Hematopoietic multipotent progenitor cell treated with erythropoietin and hydrocortisone succinate and interleukin-3 and kit ligand, for 4 days (in vitro differentiated cells): ENCODE results near the gene ENTHD1.

Experiments used
- DNase-seq: peaks from one replicate; pipeline ENCODE4 v3.0.0-alpha.2; 2015

ENTHD1 gene, protein sequence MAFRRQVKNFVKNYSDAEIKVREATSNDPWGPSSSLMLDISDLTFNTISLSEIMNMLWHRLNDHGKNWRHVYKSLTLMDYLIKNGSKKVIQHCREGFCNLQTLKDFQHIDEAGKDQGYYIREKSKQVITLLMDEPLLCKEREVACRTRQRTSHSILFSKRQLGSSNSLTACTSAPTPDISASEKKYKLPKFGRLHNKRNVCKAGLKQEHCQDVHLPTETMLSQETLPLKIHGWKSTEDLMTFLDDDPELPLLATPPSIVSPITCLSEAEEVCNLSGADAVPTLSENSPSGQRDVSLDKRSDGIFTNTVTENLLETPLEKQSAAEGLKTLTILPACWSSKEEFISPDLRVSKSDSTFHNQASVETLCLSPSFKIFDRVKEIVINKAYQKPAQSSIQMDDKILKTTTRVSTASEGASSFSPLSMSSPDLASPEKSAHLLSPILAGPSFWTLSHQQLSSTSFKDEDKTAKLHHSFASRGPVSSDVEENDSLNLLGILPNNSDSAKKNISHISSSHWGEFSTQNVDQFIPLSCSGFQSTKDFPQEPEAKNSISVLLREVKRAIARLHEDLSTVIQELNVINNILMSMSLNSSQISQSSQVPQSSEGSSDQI

DNA sequence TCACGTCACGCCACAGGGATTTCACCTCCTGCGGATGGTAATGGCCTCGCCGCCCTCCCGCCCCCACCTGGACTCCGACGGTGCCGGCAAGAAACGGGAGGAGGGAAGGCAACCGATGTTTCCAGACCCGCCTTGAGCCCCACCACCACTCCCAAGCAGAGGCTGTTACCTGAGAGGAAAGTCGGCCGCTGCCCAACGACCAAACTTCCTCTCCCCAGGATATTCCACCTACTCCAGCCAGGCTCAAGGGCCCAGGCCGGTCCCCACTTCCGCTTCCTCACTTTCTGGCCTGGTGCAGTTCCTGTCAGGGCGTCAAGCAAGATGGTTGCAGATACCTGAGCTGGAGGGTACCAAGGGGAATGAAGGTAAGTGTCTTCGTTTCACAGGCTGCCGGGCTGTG, at the start of gene ENTHD1:
Gene ENTHD1 (minus strand): TSS at position 235 of the 400 bp plus-strand sequence. CDS start 6,012 bp downstream, outside the sequence.
- no peak for DNase-seq

DNA sequence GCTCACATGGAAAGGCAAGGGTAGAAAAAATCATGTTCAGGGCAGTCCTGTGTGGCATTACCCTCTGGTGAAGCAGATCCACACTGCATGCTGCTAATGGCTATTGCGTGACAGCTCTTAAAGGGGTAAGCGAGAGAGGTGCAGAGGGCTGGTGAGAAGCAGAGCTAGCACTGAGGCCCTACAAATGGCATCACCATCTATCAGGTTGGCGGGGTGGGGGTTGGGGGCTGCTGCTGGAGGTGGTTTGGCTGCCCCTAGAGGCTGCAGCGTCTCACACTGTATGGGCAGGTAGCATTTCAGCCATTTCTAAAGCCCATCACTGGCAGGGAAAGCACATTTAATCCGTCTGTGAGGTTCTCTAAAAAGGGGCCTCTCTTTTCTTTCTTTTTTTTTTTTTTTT, 49.8 kb upstream of the ENTHD1 start:
- DNase-seq: no peak

DNA sequence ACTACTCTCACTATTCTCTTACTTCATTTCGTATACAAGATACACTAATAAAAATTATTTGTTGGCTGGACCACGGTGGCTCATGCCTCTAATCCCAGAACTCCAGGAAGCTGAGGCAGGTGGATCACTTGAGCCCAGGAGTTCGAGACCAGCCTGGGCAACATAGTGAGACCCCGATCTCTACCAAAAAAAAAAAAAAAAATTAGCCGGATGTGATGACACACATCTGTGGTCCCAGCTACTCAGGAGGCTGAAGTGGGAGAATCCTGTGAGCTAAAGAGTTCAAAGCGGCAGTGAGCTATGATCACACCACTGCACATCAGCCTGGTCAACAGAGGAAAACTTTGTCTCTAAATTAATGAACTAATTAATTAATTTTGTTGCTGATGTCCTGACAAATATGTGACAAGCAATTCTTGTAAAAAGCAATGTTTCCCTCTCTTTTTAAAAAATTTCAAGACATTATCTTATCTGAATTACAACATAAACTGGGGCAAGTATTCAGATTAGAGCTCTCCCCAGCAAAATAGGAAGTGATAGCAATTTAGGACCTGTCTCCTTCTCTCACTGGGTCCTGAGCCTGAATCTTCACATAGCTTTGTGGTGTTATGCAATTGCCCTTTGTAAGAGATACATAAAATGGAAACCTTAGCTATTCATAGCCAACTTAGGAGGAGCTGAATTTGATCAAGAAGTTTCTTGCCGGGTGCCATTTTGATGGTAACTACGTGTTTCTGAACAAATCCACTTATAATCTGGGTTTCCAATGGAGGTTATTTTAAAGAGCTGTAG, 49.1 kb upstream of the ENTHD1 start:
- peak; percentile 81 for DNase-seq

DNA sequence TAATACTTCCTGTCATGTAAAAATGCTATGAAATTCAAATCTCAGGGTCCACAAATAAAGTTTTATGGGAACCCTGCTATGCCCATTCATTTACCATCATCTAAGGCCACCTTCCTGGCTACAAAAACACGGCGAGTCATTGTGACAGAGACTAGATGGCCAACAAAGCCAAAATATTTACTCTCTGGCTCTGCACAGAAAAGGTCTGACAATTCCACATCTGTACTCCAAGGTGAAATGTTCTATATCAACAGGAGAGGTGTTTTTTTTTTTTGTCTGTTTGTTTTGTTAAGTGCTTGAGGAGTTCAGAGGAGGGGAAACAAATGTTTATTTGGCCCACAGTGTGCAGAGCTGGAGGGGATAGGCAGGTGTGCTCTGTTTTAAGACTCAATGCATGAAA, 48.0 kb upstream of the ENTHD1 start:
- DNase-seq: no peak

DNA sequence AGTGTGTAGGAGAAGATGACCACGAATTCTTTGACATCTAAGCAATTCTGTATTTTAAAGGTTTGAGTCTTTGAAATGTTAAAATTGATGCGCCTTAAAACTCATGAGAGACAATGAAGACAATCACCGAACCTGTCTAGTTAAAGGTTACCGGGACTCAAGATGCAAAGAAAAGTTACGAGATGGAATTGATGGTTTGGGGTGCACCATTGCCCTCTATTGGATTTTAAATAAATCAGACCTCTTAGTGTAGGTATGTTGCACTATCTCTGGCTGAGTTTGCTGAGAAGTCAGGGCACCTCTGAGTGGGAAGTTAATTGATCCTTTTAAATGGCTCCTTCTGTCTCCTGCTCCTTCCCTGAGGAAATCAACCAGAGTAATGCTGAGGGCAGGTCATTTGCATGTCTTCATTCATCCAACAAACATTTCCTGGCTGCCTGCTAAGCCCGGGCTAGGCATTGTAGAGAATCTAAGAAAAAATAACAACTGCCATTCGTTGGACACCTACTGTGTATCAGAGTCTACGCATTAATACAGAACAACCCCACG, 47.3 kb upstream of the ENTHD1 start:
- peak; percentile 56 for DNase-seq

DNA sequence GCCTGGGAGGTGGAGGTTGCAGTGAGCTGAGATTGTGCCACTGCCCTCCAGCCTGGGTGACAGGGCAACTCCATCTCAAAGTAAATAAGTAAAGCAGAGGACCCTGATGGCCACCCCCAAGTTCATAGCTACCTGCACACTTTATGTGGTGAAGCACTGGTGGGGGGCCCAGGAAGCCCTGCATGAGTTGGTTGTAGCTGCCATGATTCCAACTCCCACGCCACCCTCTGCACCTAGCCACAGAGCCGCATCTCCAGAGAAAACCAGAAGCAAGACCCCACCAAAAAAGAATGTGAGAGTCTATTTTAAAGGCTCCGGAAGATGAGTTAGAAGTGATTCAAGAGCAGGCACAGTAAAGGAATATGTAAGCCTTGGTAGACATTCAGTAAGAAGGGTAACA, 46.3 kb upstream of the ENTHD1 start:
- no peak for DNase-seq

DNA sequence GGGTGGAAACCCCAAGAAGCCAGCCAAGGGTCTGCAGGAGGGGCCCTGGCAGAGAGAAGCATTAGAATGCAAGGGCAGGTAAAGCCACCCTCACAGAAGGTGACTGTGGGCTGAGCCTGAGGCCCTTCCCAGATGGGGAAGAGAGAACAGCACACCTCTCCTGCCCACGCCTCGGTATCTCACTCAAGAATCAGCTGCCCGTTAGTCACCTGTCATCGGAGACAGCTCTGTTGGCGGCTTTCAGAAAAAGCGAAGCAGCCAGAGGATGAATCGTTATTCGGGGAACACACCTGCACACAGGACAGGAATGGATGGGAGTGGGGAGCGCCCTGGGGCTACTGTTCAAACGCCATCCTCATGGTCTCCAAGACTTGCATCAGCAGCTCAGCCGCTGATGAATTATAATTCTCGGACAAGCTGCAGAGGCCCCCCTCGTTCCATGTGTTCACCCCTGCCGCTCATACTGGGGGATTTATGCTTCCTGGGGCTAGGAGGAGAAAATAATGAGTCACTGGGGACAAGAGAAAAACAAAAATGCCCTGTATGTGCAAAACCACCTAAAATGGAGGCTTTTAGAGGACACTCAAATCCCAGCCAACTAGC, 45.0 kb upstream of the ENTHD1 start:
- DNase-seq: no peak

DNA sequence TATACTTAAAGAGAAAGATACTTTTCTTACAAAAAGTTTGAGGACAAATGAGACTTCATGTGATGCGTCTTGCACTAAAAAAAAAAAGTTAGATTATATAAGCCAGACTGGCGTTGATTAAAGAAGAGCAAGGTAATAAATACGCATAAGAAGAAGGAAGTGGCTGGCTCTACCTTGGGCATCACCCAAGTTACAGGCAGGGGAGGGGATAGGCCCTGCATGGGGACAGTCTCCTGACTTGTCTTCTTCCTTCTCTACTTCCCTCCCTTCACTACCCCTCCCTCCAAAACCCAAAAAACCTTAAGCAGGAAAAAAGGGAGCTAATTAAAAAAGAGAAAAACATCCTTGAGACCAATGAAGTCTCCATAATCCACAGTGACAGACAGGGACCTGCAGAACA, 44.3 kb upstream of the ENTHD1 start:
- no peak for DNase-seq

DNA sequence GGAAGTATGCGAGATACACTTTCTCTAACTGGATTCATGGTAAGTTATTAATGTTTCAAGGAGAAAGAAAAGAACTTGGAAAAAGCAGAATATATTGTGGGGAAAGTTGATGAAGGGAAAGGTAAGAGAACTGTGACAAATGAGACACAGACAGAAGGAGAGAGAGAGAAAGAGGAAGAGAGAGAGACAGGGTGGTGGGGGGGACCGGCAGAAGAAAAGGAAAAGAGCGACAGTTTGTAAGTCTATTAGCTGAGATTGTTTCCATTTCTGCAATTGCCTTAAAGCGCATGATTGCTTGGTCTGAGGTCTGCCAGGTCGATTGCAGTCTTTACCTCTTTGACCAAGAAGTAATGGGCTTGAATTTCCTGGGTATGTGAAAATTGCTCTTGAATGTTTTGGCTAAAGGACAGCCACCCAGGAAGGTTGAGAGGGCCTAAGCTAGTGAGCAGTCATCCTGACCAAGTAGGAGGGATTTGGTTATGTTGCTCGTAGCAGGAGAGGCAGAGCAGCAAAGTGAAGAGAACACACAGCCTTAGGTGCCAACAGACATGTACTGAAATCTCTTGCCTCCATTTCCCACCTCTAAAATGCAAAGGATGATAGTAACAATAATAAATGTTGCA, 43.1 kb upstream of the ENTHD1 start:
- no peak for DNase-seq

DNA sequence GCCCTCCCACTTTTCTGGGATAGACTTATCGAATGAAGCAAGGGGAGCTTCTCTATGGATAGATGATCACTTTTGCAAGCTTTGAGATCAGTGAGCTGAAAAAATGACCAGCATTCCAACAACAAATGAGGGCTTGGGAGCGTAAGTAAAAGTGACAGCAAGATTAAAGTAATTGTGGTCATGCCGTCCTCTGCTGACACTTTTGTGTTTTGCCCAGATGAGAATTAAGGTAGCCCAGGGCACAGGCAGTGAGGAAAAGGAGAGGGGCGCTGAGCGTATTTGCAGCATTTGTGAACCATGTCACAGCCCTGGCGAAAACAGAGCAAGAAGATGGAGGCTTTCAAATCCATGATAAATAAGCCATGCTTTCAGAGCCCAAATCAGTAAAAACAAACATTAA, 42.1 kb upstream of the ENTHD1 start:
- no peak for DNase-seq

DNA sequence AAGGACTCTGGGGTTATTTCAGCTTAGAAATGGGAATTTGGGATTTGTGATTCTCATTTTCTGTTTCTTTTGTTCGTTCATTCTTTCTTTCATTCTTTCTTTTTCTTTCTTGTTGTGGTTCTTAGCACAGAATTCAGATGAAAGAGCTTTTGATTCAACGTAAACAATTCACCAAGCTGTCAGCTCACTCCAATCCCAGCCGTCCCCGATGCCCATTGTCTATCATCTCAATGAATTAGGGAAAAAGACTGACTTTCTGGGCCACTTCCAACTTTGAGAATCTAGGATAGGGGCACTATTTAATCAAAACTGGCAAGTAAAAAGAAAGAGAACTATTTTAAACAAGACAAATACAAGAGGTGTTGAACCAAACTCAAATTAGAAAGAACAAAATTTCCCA, 41.6 kb upstream of the ENTHD1 start:
- no peak for DNase-seq

DNA sequence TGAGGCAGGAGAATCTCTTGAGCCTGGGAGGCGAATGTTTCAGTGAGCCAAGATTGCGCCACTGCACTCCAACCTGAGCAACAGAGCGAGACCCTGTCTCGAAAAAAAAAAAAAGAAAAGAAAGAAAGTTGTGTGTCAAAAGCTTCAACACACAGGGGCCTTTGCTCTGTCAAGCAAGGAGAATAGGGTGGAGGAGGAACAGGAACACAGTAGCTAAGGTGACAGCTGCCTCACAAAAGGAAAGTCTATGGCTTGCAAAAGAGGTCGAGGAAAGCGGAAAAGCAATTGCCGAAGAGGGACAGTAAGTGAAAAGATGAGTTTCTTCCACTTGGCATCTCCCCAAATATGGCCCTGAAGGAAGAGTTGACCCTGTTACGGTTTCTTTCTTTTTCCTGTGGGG, 40.2 kb upstream of the ENTHD1 start:
- no peak for DNase-seq

DNA sequence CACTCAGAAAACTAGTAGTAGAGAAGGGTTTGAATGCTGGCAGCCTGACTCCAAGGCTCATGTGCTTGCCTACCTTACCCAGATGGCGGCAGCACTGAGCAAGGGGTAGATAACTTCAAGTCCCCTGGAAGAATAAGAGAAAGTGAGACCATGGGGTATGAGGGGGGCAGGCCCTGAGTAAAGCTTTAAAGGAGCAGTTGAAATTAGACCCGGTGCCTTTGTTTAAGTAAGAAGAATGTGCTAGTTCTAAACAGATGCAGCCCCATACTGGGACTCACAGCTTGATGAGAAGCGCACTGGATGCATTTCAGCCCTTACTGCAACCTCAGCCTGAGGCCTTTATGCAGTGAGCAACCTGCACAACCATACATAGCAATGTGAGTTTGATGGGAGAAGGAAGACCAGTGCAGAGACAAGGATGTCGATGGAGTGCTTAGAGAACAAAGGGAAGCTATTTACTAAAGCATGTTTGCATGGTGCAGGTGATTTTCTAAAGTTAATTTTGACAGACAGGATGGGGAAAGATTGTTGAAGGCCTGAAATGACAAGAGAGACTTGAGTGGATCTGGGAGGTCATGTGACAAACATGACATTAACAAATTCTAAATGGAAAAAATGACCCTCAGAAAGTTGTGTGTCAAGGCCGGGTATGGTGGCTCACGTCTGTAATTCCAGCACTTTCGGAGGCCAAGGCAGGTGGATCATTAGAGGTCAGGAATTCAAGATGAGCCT, 39.5 kb upstream of the ENTHD1 start:
- peak; percentile 86 for DNase-seq

DNA sequence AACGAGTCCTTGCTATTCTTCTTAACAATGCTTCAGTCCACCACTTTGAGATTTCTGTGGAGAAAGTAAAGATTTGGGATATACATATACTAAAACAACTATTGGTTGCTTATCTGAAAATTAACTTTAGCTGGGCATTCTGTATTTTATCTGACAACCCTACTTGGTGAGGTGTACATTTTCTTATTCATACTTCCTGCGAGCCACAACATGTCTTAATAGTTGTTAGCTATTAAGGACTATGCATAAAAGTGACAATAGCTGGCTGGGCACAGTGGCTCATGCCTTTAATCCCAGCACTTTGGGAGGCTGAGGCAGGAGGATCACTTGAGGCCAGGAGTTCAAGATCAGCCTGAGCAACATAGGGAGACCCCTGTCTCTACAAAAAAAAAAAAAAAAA, 38.6 kb upstream of the ENTHD1 start:
- DNase-seq: no peak

DNA sequence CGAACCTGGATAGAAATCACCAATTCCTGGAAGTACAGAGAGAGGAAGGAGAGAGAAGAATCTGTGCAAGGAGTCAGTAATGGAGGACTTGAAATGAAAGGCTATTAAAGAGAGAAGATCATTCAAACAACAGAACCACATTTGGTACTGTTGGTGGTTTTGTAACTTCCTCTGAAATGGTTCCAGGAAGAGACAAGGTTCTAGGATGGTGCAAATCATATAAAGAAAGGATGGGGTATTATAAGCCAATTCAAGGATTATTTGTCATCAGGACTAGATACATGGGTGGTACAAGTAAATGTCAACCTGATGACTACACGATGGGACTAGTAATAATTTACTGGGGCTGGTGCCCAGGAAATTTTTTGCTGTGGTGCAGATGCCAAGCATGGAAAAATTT, 37.7 kb upstream of the ENTHD1 start:
- DNase-seq: no peak

DNA sequence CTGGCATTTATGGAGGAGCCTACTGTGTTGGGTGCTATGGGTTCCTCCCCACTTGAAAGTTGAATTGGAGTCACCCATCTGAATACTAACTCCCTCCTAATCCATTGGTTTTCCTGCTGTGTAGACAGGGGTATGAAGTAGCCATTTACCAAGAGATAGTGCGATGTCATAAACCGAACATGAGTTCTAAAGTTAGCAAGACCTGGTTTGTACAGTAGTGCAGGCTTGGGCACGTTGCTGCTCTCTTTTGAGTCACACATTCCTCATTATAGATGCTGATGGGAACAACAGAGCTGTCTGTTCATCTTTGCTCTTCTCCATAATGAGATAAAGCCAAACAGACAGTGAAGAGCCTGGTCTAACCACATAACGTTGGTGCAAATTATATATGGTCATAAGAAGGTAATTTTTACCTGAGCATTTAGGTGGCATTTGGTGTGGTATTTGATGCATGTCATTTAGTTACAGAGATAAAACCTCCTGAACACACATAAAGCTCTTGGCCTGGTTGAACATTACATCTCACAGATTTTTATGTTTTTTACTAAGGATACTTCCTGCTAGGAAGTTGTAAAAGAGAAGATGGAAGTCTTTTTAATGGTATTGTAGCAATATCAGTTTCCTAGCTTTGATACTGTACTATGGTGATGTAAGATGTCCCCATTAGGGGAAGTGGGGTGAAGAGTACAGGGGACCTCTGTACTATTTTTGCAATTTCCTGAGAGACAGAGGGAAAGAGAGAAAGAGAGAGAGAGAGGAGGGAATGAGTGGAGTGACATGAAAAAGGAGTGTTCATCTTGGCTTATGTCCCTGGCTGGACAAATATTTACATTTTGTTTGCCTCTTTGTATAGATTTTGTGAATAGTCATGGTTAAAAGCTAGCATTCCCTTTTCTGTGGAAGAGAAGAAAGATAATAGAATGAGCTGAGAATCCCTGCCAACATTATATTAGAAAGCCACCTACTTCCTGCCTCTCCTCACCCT, 35.3 kb upstream of the ENTHD1 start:
- DNase-seq: peak; percentile 56

DNA sequence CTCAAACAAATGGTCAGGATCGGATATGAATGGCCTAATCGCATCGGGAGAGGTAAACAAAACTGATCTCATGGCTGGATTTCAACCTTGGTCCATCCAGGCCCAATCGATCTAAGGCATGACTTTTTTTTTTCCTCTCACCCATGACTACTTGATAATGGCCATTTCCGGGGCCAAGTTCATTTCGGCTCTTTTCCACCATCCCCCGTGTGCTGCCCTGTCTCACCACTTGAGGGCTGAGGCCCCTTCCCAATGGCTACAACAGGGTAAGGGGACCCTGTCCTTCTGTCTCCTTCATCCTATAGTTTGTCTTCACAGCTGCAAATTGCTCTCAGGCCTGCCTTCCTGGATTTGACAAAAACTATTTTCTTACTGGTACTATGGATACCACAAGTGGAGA, 34.0 kb upstream of the ENTHD1 start:
- DNase-seq: no peak

DNA sequence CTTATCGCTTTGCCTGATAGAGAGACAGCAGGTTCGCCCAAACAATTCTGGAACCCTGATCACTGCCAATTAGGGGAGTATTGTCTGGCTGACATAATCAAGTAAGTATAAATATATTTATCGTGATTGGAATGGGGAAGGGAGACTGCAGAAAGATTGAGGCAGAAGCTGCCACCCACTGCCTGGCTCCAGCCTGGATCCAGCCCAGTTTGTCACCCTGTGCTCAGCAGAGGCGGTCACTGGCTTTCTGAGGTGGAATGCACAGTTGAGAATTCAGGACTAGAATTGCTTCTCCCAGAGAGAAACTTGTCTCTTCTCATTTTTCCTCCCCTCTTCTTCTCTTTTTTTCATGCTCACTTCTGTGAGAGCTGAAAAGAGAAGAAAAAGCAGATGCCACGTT, 33.2 kb upstream of the ENTHD1 start:
- DNase-seq: no peak

DNA sequence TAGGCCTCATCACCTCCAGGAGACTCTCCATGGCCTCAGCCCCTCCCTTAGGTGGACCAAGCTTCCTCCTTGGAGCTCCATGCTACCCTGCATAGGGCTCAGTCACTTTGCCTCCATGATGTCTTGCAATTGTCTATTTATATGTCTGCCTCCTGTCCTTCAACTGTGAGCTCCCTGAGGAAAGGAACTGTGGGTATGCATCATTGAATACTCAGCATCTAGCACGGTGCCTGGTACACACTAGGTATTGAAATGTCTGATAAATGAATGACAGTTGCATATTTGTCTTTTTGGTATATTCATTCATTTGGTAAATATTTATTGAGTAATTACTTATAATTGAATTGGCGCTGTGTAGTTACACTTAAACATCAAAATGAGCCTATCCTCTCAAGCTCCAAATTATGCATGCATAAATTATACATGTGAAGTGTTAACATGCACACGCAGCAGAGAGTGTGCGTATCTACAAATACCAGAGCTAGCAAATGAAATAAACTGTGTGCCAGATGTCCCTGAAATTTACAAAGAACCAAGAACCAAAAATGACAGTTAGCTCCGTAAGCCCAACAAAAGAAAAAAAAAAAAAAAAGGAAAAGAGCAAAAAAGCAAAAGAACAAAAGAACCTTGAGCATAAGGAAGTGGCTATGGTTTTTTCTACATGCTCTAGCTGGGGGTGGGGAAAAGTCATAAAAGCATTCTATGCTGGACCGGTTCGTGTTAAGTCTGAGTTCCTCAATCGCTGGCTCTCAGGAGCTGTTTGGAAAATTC, 32.5 kb upstream of the ENTHD1 start:
- DNase-seq: peak; percentile 64

DNA sequence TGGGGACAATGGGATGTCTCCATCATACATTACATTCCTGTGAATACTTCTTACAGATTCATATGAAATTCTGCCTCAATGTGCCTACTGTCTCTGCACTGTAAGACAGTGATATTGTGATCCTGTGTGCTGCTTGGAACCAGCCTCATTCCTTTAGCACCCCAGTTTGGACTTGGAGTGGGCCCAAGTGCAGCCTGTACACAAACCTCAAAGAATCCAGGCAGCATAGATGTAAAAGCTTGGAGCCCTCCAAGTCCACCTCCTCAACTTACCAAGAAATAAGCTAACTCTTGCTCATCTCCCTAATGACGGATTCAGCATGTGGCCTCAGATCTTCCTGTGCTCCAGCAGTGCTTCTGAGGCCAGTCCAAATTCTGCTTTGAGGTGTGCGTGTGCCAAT, 31.7 kb upstream of the ENTHD1 start:
- no peak for DNase-seq
